Smooth muscle cell (in vitro differentiated cells): ENCODE measurements around the gene ATP1B4. TPM values are rescaled to one million over a fixed set of nuclear protein-coding genes. Genes with fewer than 3 reads are reported as not detected.

Experiments used
- DNase-seq: peaks from one replicate; lab custom pipeline; 2025; ENCODE audit not compliant: unreplicated experiment; lab: John Stamatoyannopoulos, UW
- H2AFZ ChIP-seq: fragments of 200-600 bp; sonication (generic); 2 replicates; pipeline ENCODE4 v1.6.0; 2016; ENCODE audit warnings: antibody characterized with exemption, low read depth, mild to moderate bottlenecking
- H3F3A ChIP-seq: fragments of 200-600 bp; sonication (generic); 2 replicates; pipeline ENCODE4 v1.6.0; 2017; ENCODE audit warnings: antibody characterized with exemption, low read depth
- H3K27ac ChIP-seq: fragments of 200-600 bp; sonication (generic); 2 replicates; pipeline ENCODE4 v1.5.1; 2016; ENCODE audit warnings: low read depth, mild to moderate bottlenecking
- H3K27me3 ChIP-seq: fragments of 200-600 bp; sonication (generic); 2 replicates; pipeline ENCODE4 v1.6.1; 2016; ENCODE audit warnings: low read depth, mild to moderate bottlenecking
- H3K36me3 ChIP-seq: fragments of 200-600 bp; sonication (generic); 2 replicates; pipeline ENCODE4 v1.5.1; 2016; ENCODE audit warnings: low read depth
- H3K4me1 ChIP-seq: fragments of 200-600 bp; sonication (generic); 2 replicates; pipeline ENCODE4 v1.5.1; 2016; ENCODE audit warnings: low read depth
- H3K4me2 ChIP-seq: fragments of 200-600 bp; sonication (generic); 2 replicates; pipeline ENCODE4 v1.6.0; 2016; ENCODE audit warnings: mild to moderate bottlenecking
- H3K4me3 ChIP-seq: fragments of 200-600 bp; sonication (generic); 2 replicates; pipeline ENCODE4 v1.5.1; 2016; ENCODE audit warnings: mild to moderate bottlenecking
- H3K79me2 ChIP-seq: fragments of 200-600 bp; sonication (generic); 2 replicates; pipeline ENCODE4 v1.6.0; 2016; ENCODE audit warnings: low read depth, mild to moderate bottlenecking
- H3K9ac ChIP-seq: fragments of 200-600 bp; sonication (generic); 2 replicates; pipeline ENCODE4 v1.6.0; 2016; ENCODE audit warnings: low read depth
- H3K9me3 ChIP-seq: fragments of 200-600 bp; sonication (generic); replicated peaks from 2 replicates; pipeline ENCODE4 v1.5.1; 2016; ENCODE audit warnings: low read depth
- H4K20me1 ChIP-seq: fragments of 200-600 bp; sonication (generic); 2 replicates; pipeline ENCODE4 v1.6.0; 2016; ENCODE audit warnings: low read depth
- WGBS: methylation state at CpG from one replicate; pipeline ENCODE4 v1.1.7; 2016; ENCODE audit warnings: low lambda C conversion rate; 5-methylcytosine and 5-hydroxymethylcytosine counted together
- polyA plus RNA-seq: library from polyadenylated mRNA; unstranded; fragments of >200 nt; fragmentation: Nextera tagmentation; extraction: Ambion mirVana; gene quantifications from 2 replicates; pipeline ENCODE4 v1.2.1, GENCODE V29; 2016
- total RNA-seq: library from RNA; depleted of rRNA; stranded (reverse); fragments of >200 nt; gene quantifications from 2 replicates; pipeline ENCODE4 v1.2.3, GENCODE V29; 2014
- TF ChIP-seq, protein P1 (sequence below): fragments of 200-600 bp; sonication (generic); IDR thresholded peaks from 2 replicates; pipeline ENCODE4 v1.5.1; 2017; ENCODE audit warnings: borderline replicate concordance, mild to moderate bottlenecking, antibody characterized with exemption; ENCODE audit not compliant: insufficient read depth, poor library complexity, severe bottlenecking

The ATP1B4 gene
- total and polyA plus RNA-seq, 2 experiments from 2014 or later, result not detected

DNA sequence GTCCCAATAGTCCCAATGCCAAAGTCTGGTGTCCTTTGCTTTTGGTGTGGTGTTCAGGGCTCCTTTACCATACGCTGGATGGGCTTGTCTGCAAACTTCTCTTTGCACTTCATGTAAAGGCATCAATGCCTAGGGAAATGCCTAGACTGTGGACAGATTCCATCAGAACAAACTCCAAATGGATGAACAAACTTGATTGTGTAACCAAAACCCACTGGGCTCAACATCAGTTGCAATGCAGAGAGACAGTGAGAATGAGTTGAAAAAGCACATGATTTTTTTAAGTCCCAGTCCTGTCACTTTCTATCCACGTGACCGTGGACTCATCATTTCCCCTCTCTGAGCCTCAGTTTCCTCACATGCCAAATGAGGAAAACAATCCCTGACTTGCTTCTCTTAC, 4.9 kb downstream of the ATP1B4 start:
- H2AFZ ChIP-seq, result no peak overlapping the region
- no peak overlapping the region for H3K4me2 ChIP-seq
- H3K4me3 ChIP-seq, result no peak overlapping the region
- no peaks in the 10 kb centered on the region for H3F3A ChIP-seq
- no peak overlapping the region for H3K9ac ChIP-seq
- TF ChIP-seq, protein P1, sequence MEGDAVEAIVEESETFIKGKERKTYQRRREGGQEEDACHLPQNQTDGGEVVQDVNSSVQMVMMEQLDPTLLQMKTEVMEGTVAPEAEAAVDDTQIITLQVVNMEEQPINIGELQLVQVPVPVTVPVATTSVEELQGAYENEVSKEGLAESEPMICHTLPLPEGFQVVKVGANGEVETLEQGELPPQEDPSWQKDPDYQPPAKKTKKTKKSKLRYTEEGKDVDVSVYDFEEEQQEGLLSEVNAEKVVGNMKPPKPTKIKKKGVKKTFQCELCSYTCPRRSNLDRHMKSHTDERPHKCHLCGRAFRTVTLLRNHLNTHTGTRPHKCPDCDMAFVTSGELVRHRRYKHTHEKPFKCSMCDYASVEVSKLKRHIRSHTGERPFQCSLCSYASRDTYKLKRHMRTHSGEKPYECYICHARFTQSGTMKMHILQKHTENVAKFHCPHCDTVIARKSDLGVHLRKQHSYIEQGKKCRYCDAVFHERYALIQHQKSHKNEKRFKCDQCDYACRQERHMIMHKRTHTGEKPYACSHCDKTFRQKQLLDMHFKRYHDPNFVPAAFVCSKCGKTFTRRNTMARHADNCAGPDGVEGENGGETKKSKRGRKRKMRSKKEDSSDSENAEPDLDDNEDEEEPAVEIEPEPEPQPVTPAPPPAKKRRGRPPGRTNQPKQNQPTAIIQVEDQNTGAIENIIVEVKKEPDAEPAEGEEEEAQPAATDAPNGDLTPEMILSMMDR, result no peak
- no peaks in the 10 kb centered on the region for H3K79me2 ChIP-seq
- H4K20me1 ChIP-seq, result no peaks in the 10 kb centered on the region
- H3K27ac ChIP-seq, result no peak overlapping the region
- whole genome bisulfite sequencing, result 63% methylated on average over 3 of the region's 3 CpGs
- H3K36me3 ChIP-seq, result no peaks in the 10 kb centered on the region
- H3K9me3 ChIP-seq, result no peaks in the 10 kb centered on the region
- DNase-seq, result no peak
- no peaks in the 10 kb centered on the region for H3K27me3 ChIP-seq
- H3K4me1 ChIP-seq, result no peaks in the 10 kb centered on the region

DNA sequence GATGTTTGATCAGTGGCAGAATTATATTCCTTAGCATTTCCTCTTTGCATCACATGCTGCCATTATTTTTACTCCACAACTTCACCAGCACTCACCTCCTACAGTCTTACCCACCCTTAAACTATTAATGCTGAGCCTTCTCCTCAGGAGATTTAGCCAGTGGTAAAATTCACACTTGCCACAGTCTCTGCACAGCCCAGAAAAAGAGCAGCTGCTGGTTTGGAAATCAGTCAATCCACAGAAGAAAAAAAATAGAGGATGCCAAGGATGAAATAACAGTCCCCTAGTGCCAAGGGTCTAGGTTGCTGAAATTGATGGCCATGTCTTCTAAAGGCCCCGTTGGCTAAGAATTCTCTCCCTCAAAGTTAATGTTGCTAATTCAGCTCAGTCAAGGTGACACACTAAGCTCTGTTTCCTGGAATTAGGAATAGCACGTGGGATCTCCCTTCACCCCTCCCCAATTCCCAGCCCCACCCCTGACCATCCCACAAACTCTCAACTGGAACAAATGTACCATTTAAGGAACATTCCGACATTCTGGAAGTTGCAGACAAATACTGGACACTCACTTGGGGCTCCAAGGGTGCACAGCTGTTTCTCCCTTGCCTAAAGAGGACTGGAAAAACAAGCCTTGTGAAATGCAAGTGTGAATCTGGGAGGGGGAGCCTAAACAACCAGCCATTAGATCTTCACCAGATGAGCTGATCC, 5.7 kb downstream of the ATP1B4 start:
- DNase-seq, result no peak
- no peaks in the 10 kb centered on the region for H3K9me3 ChIP-seq
- H3K27me3 ChIP-seq, result no peaks in the 10 kb centered on the region
- no peak overlapping the region for H3K27ac ChIP-seq
- no peak overlapping the region for H3K4me2 ChIP-seq
- TF ChIP-seq, protein P1, result no peak
- H3K79me2 ChIP-seq, result no peaks in the 10 kb centered on the region
- H3F3A ChIP-seq, result no peaks in the 10 kb centered on the region
- H4K20me1 ChIP-seq, result no peaks in the 10 kb centered on the region
- H3K4me1 ChIP-seq, result no peaks in the 10 kb centered on the region
- 64% methylated on average over 3 of the region's 3 CpGs for WGBS
- H3K4me3 ChIP-seq, result no peak overlapping the region
- H2AFZ ChIP-seq, result no peak overlapping the region
- no peak overlapping the region for H3K9ac ChIP-seq
- no peaks in the 10 kb centered on the region for H3K36me3 ChIP-seq

DNA sequence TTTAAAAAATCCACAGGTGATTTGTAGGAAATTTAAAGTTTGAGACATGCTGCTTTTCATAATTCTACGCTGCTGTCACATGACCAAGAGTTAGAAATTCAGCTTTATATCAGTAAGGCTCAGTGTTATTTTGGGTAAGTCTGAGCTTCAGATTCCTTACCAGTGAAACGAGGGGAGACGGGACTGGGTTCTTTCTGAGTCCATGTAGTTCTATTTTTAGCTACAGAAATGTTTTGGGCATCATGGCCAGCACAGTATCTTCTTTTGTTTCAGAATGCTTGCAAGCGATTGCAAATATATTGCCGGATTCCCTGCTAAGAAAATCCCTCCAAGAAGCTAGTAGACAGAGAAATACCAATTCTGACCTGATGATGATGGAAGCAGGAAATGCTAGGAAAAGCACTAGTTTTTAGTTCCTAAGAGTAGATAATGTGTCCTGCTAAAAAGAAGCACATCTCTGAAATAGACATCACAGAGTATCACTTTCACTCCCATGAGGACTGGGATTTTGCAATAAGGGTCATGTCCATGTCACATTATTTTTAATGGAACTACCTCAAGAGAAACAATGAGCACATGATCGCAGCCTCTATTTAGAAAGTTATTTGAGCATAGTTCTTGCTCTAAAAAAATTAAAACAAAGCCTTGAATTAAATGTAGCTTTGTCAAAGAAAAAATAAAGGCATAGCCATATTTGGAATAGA, 10.9 kb downstream of the ATP1B4 start:
- H3K79me2 ChIP-seq, result no peaks in the 10 kb centered on the region
- H2AFZ ChIP-seq, result no peak overlapping the region
- H3K36me3 ChIP-seq, result no peaks in the 10 kb centered on the region
- DNase-seq, result no peak
- H3K4me2 ChIP-seq, result no peak overlapping the region
- no peaks in the 10 kb centered on the region for H3K27me3 ChIP-seq
- H3K9ac ChIP-seq, result no peak overlapping the region
- 77% methylated on average over 6 of the region's 6 CpGs for WGBS
- TF ChIP-seq, protein P1, result no peak
- H3K4me1 ChIP-seq, result no peaks in the 10 kb centered on the region
- H3F3A ChIP-seq, result no peaks in the 10 kb centered on the region
- no peak overlapping the region for H3K27ac ChIP-seq
- H4K20me1 ChIP-seq, result no peaks in the 10 kb centered on the region
- no peaks in the 10 kb centered on the region for H3K9me3 ChIP-seq
- no peak overlapping the region for H3K4me3 ChIP-seq
